Subcutaneous adipose tissue (tissue), 4 donors: ENCODE measurements around the gene SOX15. TPM values are rescaled to one million over a fixed set of nuclear protein-coding genes. Genes with fewer than 3 reads are reported as not detected.

Source experiments
- CTCF ChIP-seq: fragments of 450-650 bp; IDR thresholded peaks from one replicate; pipeline ENCODE4 v1.5.1; 2016; ENCODE audit warnings: low read depth, mild to moderate bottlenecking, control low read depth, antibody characterized with exemption, moderate library complexity
- total RNA-seq, 4 donors: library from RNA; depleted of rRNA; stranded (reverse); fragments of >200 nt; gene quantifications; one replicate each; pipeline ENCODE4 v1.1.0, GENCODE V29; 2016

The SOX15 gene
- total RNA-seq, 4 donors from 2014 or later = 1.0 TPM; not detected in 3

- TF ChIP-seq CTCF = no peak
Measured at GRCh38 chr17:7586673-7587419, 3.0 kb downstream of the SOX15 start.

- no peak for TF ChIP-seq CTCF
Measured at GRCh38 chr17:7583253-7584109, 6.4 kb downstream of the SOX15 start, which contains the start of gene MPDU1. TSS of gene MPDU1 (plus strand) at chr17:7583852. CDS start at chr17:7583863, 11 bp downstream.

GRCh38 chr17:7582396-7583252, 7.3 kb downstream of the SOX15 start:
- no peak for TF ChIP-seq CTCF

GRCh38 chr17:7580604-7581575, 9.0 kb downstream of the SOX15 start:
- no peak for TF ChIP-seq CTCF

- no peak for TF ChIP-seq CTCF
Measured at GRCh38 chr17:7579834-7580603, 9.9 kb downstream of the SOX15 start.
